SK-N-SH treated with all-trans-retinoic acid at 6 μM for 48 hours (cell line): ENCODE results near the gene TBX5.

Experiments used
- ARNTL ChIP-seq: fragments of 450-650 bp; formaldehyde crosslinking; IDR thresholded peaks from 2 replicates; pipeline ENCODE4 v1.5.0; 2020; ENCODE audit warnings: low read depth, mild to moderate bottlenecking, moderate library complexity, borderline replicate concordance
- BACH2 ChIP-seq: fragments of 250-450 bp; sonication (Bioruptor Pico); IDR thresholded peaks from 2 replicates; pipeline ENCODE4 v1.9.0; 2021; ENCODE audit warnings: mild to moderate bottlenecking, borderline replicate concordance
- ESRRG ChIP-seq: fragments of 250-450 bp; sonication (Bioruptor Pico); IDR thresholded peaks from 2 replicates; pipeline ENCODE4 v1.6.1; 2021; ENCODE audit warnings: mild to moderate bottlenecking
- GLIS3 ChIP-seq: fragments of 250-450 bp; sonication (Bioruptor Pico); IDR thresholded peaks from 2 replicates; pipeline ENCODE4 v1.5.0; 2020; ENCODE audit warnings: mild to moderate bottlenecking, moderate library complexity
- ISL1 ChIP-seq: fragments of 250-450 bp; sonication (Bioruptor Pico); IDR thresholded peaks from 2 replicates; pipeline ENCODE4 v2.1.2; 2022; ENCODE audit warnings: mild to moderate bottlenecking, moderate library complexity
- SNAI2 ChIP-seq: fragments of 250-450 bp; sonication (Bioruptor Pico); IDR thresholded peaks from 2 replicates; pipeline ENCODE4 v1.5.0; 2020; ENCODE audit warnings: mild to moderate bottlenecking, moderate library complexity
- TCF4 ChIP-seq: fragments of 250-450 bp; sonication (Bioruptor Pico); IDR thresholded peaks from 2 replicates; pipeline ENCODE4 v1.8.0; 2021; ENCODE audit warnings: mild to moderate bottlenecking, moderate library complexity, borderline replicate concordance
- TOX ChIP-seq: fragments of 250-450 bp; sonication (Bioruptor Pico); IDR thresholded peaks from 2 replicates; pipeline ENCODE4 v1.8.0; 2021; ENCODE audit warnings: mild to moderate bottlenecking, moderate library complexity, borderline replicate concordance
- ZNF70 ChIP-seq: fragments of 450-650 bp; formaldehyde crosslinking; IDR thresholded peaks from 2 replicates; pipeline ENCODE4 v1.5.0; 2020; ENCODE audit warnings: mild to moderate bottlenecking, moderate library complexity
- ZNF8 ChIP-seq: fragments of 450-650 bp; formaldehyde crosslinking; IDR thresholded peaks from 2 replicates; pipeline ENCODE4 v1.5.0; 2020; ENCODE audit warnings: mild to moderate bottlenecking, moderate library complexity
- TF ChIP-seq, protein P1 (sequence below): fragments of 250-450 bp; sonication (Bioruptor Pico); IDR thresholded peaks from 2 replicates; pipeline ENCODE4 v1.5.1; 2020; ENCODE audit warnings: low read depth, mild to moderate bottlenecking, moderate library complexity
- TF ChIP-seq, protein P2 (sequence below): fragments of 250-450 bp; sonication (Bioruptor Pico); IDR thresholded peaks from 2 replicates; pipeline ENCODE4 v1.8.0; 2020; ENCODE audit warnings: mild to moderate bottlenecking, moderate library complexity, borderline replicate concordance
- TF ChIP-seq, protein P3 (sequence below): fragments of 250-450 bp; sonication (Bioruptor Pico); IDR thresholded peaks from 2 replicates; pipeline ENCODE4 v1.5.1; 2021; ENCODE audit warnings: mild to moderate bottlenecking, moderate library complexity

DNA sequence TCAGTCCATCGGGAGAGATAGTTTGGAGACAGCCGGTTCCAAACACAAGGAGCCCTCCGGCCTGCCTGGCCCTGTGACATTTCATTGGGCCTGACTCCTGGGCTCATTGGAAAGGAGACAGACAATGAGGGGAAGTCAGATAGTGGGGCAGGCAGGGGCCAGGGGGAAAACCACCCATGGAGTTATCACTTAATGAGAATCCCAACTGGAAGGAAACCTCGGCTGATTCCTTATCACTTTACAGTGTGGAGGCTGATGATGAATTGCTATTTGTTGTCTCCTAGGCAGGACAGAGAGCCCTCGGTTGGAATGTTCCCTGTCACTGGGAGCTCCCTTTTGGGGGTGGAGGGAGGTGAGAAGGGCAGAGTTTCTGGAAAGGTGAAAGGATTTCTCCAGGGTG is 44.4 kb downstream of the TBX5 start:
- TF ChIP-seq ZNF70 (CRISPR knock-in tag), result no peak
- no peak for TF ChIP-seq ESRRG (CRISPR knock-in tag)
- TF ChIP-seq ZNF8 (CRISPR knock-in tag), result no peak
- TF ChIP-seq BACH2 (CRISPR knock-in tag), result no peak
- TF ChIP-seq, protein P1, sequence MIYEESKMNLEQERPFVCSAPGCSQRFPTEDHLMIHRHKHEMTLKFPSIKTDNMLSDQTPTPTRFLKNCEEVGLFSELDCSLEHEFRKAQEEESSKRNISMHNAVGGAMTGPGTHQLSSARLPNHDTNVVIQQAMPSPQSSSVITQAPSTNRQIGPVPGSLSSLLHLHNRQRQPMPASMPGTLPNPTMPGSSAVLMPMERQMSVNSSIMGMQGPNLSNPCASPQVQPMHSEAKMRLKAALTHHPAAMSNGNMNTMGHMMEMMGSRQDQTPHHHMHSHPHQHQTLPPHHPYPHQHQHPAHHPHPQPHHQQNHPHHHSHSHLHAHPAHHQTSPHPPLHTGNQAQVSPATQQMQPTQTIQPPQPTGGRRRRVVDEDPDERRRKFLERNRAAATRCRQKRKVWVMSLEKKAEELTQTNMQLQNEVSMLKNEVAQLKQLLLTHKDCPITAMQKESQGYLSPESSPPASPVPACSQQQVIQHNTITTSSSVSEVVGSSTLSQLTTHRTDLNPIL (CRISPR knock-in tag), result no peak
- TF ChIP-seq TCF4 (CRISPR knock-in tag), result no peak
- no peak for TF ChIP-seq ARNTL (CRISPR knock-in tag)
- TF ChIP-seq ISL1 (CRISPR knock-in tag), result no peak
- no peak for TF ChIP-seq SNAI2 (CRISPR knock-in tag)
- TF ChIP-seq, protein P2, sequence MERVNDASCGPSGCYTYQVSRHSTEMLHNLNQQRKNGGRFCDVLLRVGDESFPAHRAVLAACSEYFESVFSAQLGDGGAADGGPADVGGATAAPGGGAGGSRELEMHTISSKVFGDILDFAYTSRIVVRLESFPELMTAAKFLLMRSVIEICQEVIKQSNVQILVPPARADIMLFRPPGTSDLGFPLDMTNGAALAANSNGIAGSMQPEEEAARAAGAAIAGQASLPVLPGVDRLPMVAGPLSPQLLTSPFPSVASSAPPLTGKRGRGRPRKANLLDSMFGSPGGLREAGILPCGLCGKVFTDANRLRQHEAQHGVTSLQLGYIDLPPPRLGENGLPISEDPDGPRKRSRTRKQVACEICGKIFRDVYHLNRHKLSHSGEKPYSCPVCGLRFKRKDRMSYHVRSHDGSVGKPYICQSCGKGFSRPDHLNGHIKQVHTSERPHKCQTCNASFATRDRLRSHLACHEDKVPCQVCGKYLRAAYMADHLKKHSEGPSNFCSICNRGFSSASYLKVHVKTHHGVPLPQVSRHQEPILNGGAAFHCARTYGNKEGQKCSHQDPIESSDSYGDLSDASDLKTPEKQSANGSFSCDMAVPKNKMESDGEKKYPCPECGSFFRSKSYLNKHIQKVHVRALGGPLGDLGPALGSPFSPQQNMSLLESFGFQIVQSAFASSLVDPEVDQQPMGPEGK (CRISPR knock-in tag), result no peak
- TF ChIP-seq TOX (CRISPR knock-in tag), result no peak
- TF ChIP-seq, protein P3, sequence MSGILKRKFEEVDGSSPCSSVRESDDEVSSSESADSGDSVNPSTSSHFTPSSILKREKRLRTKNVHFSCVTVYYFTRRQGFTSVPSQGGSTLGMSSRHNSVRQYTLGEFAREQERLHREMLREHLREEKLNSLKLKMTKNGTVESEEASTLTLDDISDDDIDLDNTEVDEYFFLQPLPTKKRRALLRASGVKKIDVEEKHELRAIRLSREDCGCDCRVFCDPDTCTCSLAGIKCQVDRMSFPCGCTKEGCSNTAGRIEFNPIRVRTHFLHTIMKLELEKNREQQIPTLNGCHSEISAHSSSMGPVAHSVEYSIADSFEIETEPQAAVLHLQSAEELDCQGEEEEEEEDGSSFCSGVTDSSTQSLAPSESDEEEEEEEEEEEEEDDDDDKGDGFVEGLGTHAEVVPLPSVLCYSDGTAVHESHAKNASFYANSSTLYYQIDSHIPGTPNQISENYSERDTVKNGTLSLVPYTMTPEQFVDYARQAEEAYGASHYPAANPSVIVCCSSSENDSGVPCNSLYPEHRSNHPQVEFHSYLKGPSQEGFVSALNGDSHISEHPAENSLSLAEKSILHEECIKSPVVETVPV (CRISPR knock-in tag), result no peak
- TF ChIP-seq GLIS3 (CRISPR knock-in tag), result no peak
